Ovary (tissue), 3 donors: Measurements from ENCODE around the gene FAT1.

Source experiments
- CTCF ChIP-seq, 3 donors: fragments of 450-650 bp in 2 of 3; fragments of 200-600 bp in 1 of 3; IDR thresholded peaks; one replicate each; pipeline versions ENCODE4 v1.5.1 to v1.8.0; 2016 to 2022; ENCODE audit warnings: antibody characterized with exemption in 3 of 3, mild to moderate bottlenecking in 1 of 3
- EP300 ChIP-seq: sonication (generic); formaldehyde crosslinking; IDR thresholded peaks from one replicate; pipeline ENCODE4 v1.6.1; 2017; ENCODE audit warnings: antibody characterized with exemption
- POLR2A ChIP-seq: fragments of 450-650 bp; IDR thresholded peaks from one replicate; pipeline ENCODE4 v1.6.1; 2017; ENCODE audit warnings: antibody characterized with exemption, mild to moderate bottlenecking, moderate library complexity
- donor health status: DM: no; HTN: no; CAD: no.

GRCh38 chr4:186754976-186755375 lies 31.3 kb upstream of the FAT1 start:
- TF ChIP-seq CTCF (IDR thresholded peaks at IDR 0.05) (no peak), POLR2A (no peak), EP300 (no peak)
